ENCODE measurements around the gene EIF4G3. TPM values are rescaled to one million over a fixed set of nuclear protein-coding genes. Genes with fewer than 3 reads are reported as not detected.

The EIF4G3 gene
- total RNA-seq, 1 experiment from 2014 or later, result 55.4 TPM

DNA sequence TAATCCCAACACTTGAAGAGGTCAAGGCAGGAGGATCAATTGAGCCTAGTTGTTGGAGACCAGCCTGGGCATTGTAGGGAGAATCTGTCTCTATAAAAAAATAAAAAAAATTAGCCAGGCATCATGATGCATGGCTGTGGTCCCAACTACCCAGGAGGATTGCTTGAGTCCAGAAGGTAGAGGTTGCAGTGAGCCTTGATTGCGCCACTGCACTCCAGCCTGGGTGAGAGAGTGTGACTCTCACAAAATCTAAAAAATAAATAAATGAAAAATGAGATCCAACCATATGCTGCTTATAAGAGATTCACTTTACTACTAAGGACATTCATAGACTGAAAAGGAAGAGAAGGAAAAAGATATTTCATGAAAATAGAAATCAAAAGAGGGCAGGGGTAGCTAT is 342.5 kb downstream of the EIF4G3 start:
- Mint-ChIP-seq H3K27me3 (ENCODE audit: insufficient read depth, unreplicated experiment) (no peaks in the 10 kb centered on the region), H3K4me1 (ENCODE audit: low read depth, unreplicated experiment) (no peaks in the 10 kb centered on the region), H3K36me3 (ENCODE audit: insufficient read depth, unreplicated experiment) (peaks cover 11% of the 10 kb centered on the region), H3K4me3 (ENCODE audit: unreplicated experiment) (no peak overlapping the region), H3K9me3 (ENCODE audit: unreplicated experiment) (no peaks in the 10 kb centered on the region), H3K27ac (ENCODE audit: unreplicated experiment) (no peak overlapping the region)
- TF ChIP-seq, protein P1, sequence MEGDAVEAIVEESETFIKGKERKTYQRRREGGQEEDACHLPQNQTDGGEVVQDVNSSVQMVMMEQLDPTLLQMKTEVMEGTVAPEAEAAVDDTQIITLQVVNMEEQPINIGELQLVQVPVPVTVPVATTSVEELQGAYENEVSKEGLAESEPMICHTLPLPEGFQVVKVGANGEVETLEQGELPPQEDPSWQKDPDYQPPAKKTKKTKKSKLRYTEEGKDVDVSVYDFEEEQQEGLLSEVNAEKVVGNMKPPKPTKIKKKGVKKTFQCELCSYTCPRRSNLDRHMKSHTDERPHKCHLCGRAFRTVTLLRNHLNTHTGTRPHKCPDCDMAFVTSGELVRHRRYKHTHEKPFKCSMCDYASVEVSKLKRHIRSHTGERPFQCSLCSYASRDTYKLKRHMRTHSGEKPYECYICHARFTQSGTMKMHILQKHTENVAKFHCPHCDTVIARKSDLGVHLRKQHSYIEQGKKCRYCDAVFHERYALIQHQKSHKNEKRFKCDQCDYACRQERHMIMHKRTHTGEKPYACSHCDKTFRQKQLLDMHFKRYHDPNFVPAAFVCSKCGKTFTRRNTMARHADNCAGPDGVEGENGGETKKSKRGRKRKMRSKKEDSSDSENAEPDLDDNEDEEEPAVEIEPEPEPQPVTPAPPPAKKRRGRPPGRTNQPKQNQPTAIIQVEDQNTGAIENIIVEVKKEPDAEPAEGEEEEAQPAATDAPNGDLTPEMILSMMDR (IDR thresholded peaks at IDR 0.05; ENCODE audit: insufficient read depth in 1 of 2, low read depth in 1 of 2, low read length in 1 of 2, severe bottlenecking in 1 of 2, unreplicated experiment in 1 of 2), result no peak
- POLR2A ChIA-PET, result no interaction called here
- Histone ChIP-seq H3K4me1 (no peaks in the 10 kb centered on the region), H3K4me3 (ENCODE audit: low read depth, low read length) (no peak overlapping the region), H3K9me3 (no peaks in the 10 kb centered on the region), H3K27me3 (replicated peaks; ENCODE audit: control insufficient read depth, insufficient read depth, low read length) (no peaks in the 10 kb centered on the region), H3K36me3 (ENCODE audit: control insufficient read depth, insufficient read depth, low read length) (no peaks in the 10 kb centered on the region)
- no TSS peak for BruUV-seq (replicated peaks)
- DNase-seq, result no peak
- intact Hi-C loops (cut with micrococcal nuclease; ENCODE audit: unreplicated experiment), result no loop called here
- CTCF ChIA-PET, result no interaction called here

DNA sequence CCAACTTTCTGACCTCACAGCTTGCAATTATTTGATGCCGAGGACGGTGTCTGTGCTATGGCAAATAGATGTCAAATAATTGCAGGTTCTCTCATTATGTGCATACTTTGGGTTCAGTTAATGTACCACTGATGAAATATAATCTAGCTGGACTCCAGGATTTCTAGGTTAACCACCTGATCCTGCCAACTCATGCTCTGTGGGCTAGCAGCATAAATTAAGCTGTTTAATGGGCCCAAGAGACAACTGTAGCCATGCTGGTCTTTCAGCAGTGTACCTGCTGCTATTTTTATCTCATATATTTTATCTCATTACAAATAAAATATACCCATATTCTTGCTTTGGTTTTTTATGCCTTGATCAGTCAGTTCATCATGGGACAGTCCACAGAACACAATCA is 346.3 kb downstream of the EIF4G3 start:
- BruUV-seq (replicated peaks), result no TSS peak
- no peak overlapping the region for H3K27ac Mint-ChIP-seq (ENCODE audit: unreplicated experiment)
- DNase-seq, result no peak
- POLR2A ChIA-PET, result interaction anchor here (0.6 kb wide), 1 partner anchor 17 kb away, joined by 3 read pairs; no protein-coding TSS in a partner anchor
- Histone ChIP-seq H3K4me1 (no peaks in the 10 kb centered on the region), H3K36me3 (ENCODE audit: control insufficient read depth, insufficient read depth, low read length) (no peaks in the 10 kb centered on the region), H3K27me3 (replicated peaks; ENCODE audit: control insufficient read depth, insufficient read depth, low read length) (no peaks in the 10 kb centered on the region), H3K9me3 (no peaks in the 10 kb centered on the region), H3K4me3 (ENCODE audit: low read depth, low read length) (no peak overlapping the region)
- no peaks in the 10 kb centered on the region for H3K27me3 Mint-ChIP-seq (ENCODE audit: insufficient read depth, unreplicated experiment)
- H3K4me3 Mint-ChIP-seq (ENCODE audit: unreplicated experiment), result no peak overlapping the region
- H3K9me3 Mint-ChIP-seq (ENCODE audit: unreplicated experiment), result no peaks in the 10 kb centered on the region
- TF ChIP-seq, protein P1 (IDR thresholded peaks at IDR 0.05; ENCODE audit: insufficient read depth in 1 of 2, low read depth in 1 of 2, low read length in 1 of 2, severe bottlenecking in 1 of 2, unreplicated experiment in 1 of 2), result no peak
- H3K36me3 Mint-ChIP-seq (ENCODE audit: insufficient read depth, unreplicated experiment), result peaks cover 20% of the 10 kb centered on the region
- H3K4me1 Mint-ChIP-seq (ENCODE audit: low read depth, unreplicated experiment), result no peaks in the 10 kb centered on the region
- intact Hi-C loops (cut with micrococcal nuclease; ENCODE audit: unreplicated experiment), result no loop called here
- CTCF ChIA-PET, result no interaction called here

DNA sequence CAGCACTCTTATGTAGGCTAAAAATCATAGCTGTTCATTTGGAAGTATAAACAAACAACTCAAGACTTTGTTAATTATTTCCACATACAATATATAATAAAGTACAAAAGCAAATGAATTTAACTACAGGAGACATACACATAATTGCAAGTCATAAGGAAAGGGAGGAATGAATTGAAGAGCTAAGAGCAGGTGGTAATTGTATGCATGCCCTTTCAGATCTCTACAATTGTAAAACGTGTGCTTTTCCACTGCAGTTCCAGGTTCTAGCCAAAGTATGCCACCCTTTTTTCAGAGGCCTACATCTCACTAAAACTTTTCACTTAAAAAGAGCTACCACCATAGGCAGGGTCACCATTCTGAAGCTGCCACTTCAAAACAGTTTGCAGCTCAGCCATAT is 346.8 kb downstream of the EIF4G3 start:
- TF ChIP-seq, protein P1 (IDR thresholded peaks at IDR 0.05; ENCODE audit: insufficient read depth in 1 of 2, low read depth in 1 of 2, low read length in 1 of 2, severe bottlenecking in 1 of 2, unreplicated experiment in 1 of 2), result no peak
- Mint-ChIP-seq H3K4me1 (ENCODE audit: low read depth, unreplicated experiment) (no peaks in the 10 kb centered on the region), H3K27ac (ENCODE audit: unreplicated experiment) (no peak overlapping the region), H3K4me3 (ENCODE audit: unreplicated experiment) (no peak overlapping the region), H3K36me3 (ENCODE audit: insufficient read depth, unreplicated experiment) (peaks cover 20% of the 10 kb centered on the region), H3K9me3 (ENCODE audit: unreplicated experiment) (no peaks in the 10 kb centered on the region), H3K27me3 (ENCODE audit: insufficient read depth, unreplicated experiment) (no peaks in the 10 kb centered on the region)
- no peak for DNase-seq
- CTCF ChIA-PET, result no interaction called here
- Histone ChIP-seq H3K36me3 (ENCODE audit: control insufficient read depth, insufficient read depth, low read length) (no peaks in the 10 kb centered on the region), H3K9me3 (no peaks in the 10 kb centered on the region), H3K4me1 (no peaks in the 10 kb centered on the region), H3K4me3 (ENCODE audit: low read depth, low read length) (no peak overlapping the region), H3K27me3 (replicated peaks; ENCODE audit: control insufficient read depth, insufficient read depth, low read length) (no peaks in the 10 kb centered on the region)
- POLR2A ChIA-PET, result interaction anchor here (0.6 kb wide), 1 partner anchor 17 kb away, joined by 3 read pairs; no protein-coding TSS in a partner anchor
- BruUV-seq (replicated peaks), result no TSS peak
- intact Hi-C loops (cut with micrococcal nuclease; ENCODE audit: unreplicated experiment), result no loop called here
